Mucosa of gallbladder (tissue), 1 donor: ENCODE results near the gene IRGQ. TPM values are rescaled to one million over a fixed set of nuclear protein-coding genes. Genes with fewer than 3 reads are reported as not detected.
"Not testable (repeated sequence)": the region's sequence is repeated elsewhere in the genome, so short reads cannot be mapped to it uniquely, and the experiment has no call there.

Source experiments
- DNase-seq: peaks from one replicate; pipeline ENCODE4 v3.0.0-alpha.2; 2020; ENCODE audit warnings: low spot score
- total RNA-seq: library from RNA; stranded (reverse); gene quantifications from one replicate; pipeline ENCODE4 v1.2.1, GENCODE V29; 2021
- donor health status: DM: no; HTN: no; CAD: no.

Gene IRGQ
- total RNA-seq, 1 donor from 2014 or later: 35.7 TPM

GRCh38 chr19:43625918-43626579 lies 30.1 kb upstream of the IRGQ start:
- no peak for DNase-seq

- peak; percentile 26 for DNase-seq
Measured at GRCh38 chr19:43624933-43625332, 29.0 kb upstream of the IRGQ start.

- DNase-seq: no peak
Measured at GRCh38 chr19:43623889-43624670, 28.1 kb upstream of the IRGQ start.

- DNase-seq: no peak
Measured at GRCh38 chr19:43622956-43623355, 27.0 kb upstream of the IRGQ start.

- no peak for DNase-seq
Measured at GRCh38 chr19:43622070-43622469, 26.1 kb upstream of the IRGQ start.

- DNase-seq: no peak
Measured at GRCh38 chr19:43620061-43621001, 24.4 kb upstream of the IRGQ start.

- peak; percentile 84 for DNase-seq
Measured at GRCh38 chr19:43619262-43620060, 23.5 kb upstream of the IRGQ start, which contains the start of gene ZNF428. TSS of gene ZNF428 (minus strand) at chr19:43619629. CDS start at chr19:43614304, 5,325 bp downstream.

GRCh38 chr19:43618921-43619261 lies 23.0 kb upstream of the IRGQ start:
- DNase-seq: no peak

- no peak for DNase-seq
Measured at GRCh38 chr19:43616954-43617353, 21.0 kb upstream of the IRGQ start.

- DNase-seq: no peak
Measured at GRCh38 chr19:43616306-43616705, 20.4 kb upstream of the IRGQ start.

GRCh38 chr19:43612374-43612773 lies 16.4 kb upstream of the IRGQ start:
- no peak for DNase-seq

GRCh38 chr19:43611788-43612187 lies 15.9 kb upstream of the IRGQ start, which contains the start of gene SRRM5:
TSS of gene SRRM5 (plus strand) at chr19:43612088. CDS start at chr19:43612122, 34 bp downstream.
- no peak for DNase-seq

GRCh38 chr19:43610493-43610892 lies 14.6 kb upstream of the IRGQ start:
- DNase-seq: no peak

GRCh38 chr19:43609872-43610271 lies 13.9 kb upstream of the IRGQ start:
- no peak for DNase-seq

GRCh38 chr19:43607238-43608205 lies 11.6 kb upstream of the IRGQ start:
- DNase-seq: no peak

- no peak for DNase-seq
Measured at GRCh38 chr19:43606569-43607229, 10.8 kb upstream of the IRGQ start.

GRCh38 chr19:43605875-43606568 lies 10.1 kb upstream of the IRGQ start:
- no peak for DNase-seq

GRCh38 chr19:43600326-43600725 lies 4.4 kb upstream of the IRGQ start:
- not testable (repeated sequence) for DNase-seq
